Right cardiac atrium (tissue), 5 donors: ENCODE data around the gene SPANXD. TPM values are rescaled to one million over a fixed set of nuclear protein-coding genes. Genes with fewer than 3 reads are reported as not detected.
"Not testable (repeated sequence)": the region's sequence is repeated elsewhere in the genome, so short reads cannot be mapped to it uniquely, and the experiment has no call there.

ENCODE experiments used
- ATAC-seq, 2 donors: fragments of 200-7000 bp; cut with Tn5 transposase; one replicate each; pipeline versions ENCODE4 v1.8.0 to v1.9.1; 2020; ENCODE audit warnings: moderate library complexity in 2 of 2, mild to moderate bottlenecking in 1 of 2
- DNase-seq, 3 donors: peaks; one replicate each; pipeline ENCODE4 v3.0.0-alpha.2; 2020
- H3K27ac ChIP-seq: one replicate; pipeline ENCODE4 v1.5.1; 2013; ENCODE audit warnings: mild to moderate bottlenecking, low read length, control low read depth, moderate library complexity
- H3K27me3 ChIP-seq: one replicate; pipeline ENCODE4 v1.6.1; 2013; ENCODE audit not compliant: control insufficient read depth, insufficient read depth
- H3K4me1 ChIP-seq: one replicate; pipeline ENCODE4 v1.6.1; 2013; ENCODE audit warnings: low read length; ENCODE audit not compliant: control insufficient read depth, insufficient read depth
- H3K4me3 ChIP-seq: one replicate; pipeline ENCODE4 v1.5.1; 2013; ENCODE audit warnings: low read length, control low read depth
- H3K9me3 ChIP-seq: one replicate; pipeline ENCODE4 v1.6.1; 2013; ENCODE audit warnings: low read length; ENCODE audit not compliant: control insufficient read depth
- WGBS: extraction: QIAGEN DNeasy Blood & Tissue Kit; methylation state at CpG from one replicate; pipeline ENCODE4 v1.1.7; 2013; 5-methylcytosine and 5-hydroxymethylcytosine counted together
- intact Hi-C, 4 donors: fragments of 100-400 bp; cut with DNase I; formaldehyde crosslinking; loops; one replicate each; pipeline versions ENCODE4 v1.11.0 to v1.14.0; 2022 to 2023
- long read RNA-seq, 4 donors: library from polyadenylated mRNA; unstranded; transcript quantifications; one replicate each; pipeline ENCODE4 v2.0.0, GENCODE V29; 2020 to 2021
- polyA plus RNA-seq: library from polyadenylated mRNA; stranded (reverse); fragments of 200-250 nt; gene quantifications from one replicate; pipeline ENCODE4 v1.2.3, GENCODE V29; 2013
- total RNA-seq, 4 donors: library from RNA; stranded (reverse); fragmentation: NEBNext Ultra II Directional; extraction: Animal tissue kit (Norgen Biotek cat#: 25700); gene quantifications; one replicate each; pipeline ENCODE4 v1.2.1, GENCODE V29; 2021
- donor health status: healthy with polysubstance abuse.
- donor health status: DM: no; HTN: yes; CAD: no.
- donor health status: DM: no; HTN: no; CAD: no.
- donor health status: DM: no; HTN: yes; CAD: no; lungs with severe emphysema.
- donor health status: DM: yes; HTN: yes; CAD: no.

Gene SPANXD
- not detected for total RNA-seq
- polyA plus RNA-seq: not detected
- long read RNA-seq, donor 1: 0 reads
- long read RNA-seq, donor 2: 0 reads
- long read RNA-seq, donor 3: 0 reads
- long read RNA-seq, donor 4: 0 reads

- H3K27me3 ChIP-seq, H3K27ac ChIP-seq, H3K9me3 ChIP-seq, H3K4me3 ChIP-seq, intact Hi-C loops, H3K4me1 ChIP-seq, DNase-seq, ATAC-seq: not testable (repeated sequence)
- no CpG with 5 or more reads among the region's 8 CpGs for WGBS
Observed at GRCh38 chrX:141698639-141699038, at the start of gene SPANXD. SPANXD (minus strand) TSS chrX:141698739; CDS start chrX:141698405, 334 bp downstream.

GRCh38 chrX:141742666-141743065, 44.1 kb upstream of the SPANXD start:
- ATAC-seq: no peak

GRCh38 chrX:141736656-141737055, 38.1 kb upstream of the SPANXD start:
- Histone ChIP-seq H3K4me1 (no peaks in the 10 kb centered on the region), H3K9me3 (no peaks in the 10 kb centered on the region), H3K27me3 (no peaks in the 10 kb centered on the region), H3K27ac (no peak overlapping the region), H3K4me3 (no peak overlapping the region)
- intact Hi-C loops: no loop called here
- DNase-seq: no peak
- 63% methylated on average over 3 of the region's 3 CpGs for WGBS
- ATAC-seq: no peak

More at GRCh38 chrX:141742666-141743065, 44.1 kb upstream of the SPANXD start:
- 78% methylated on average over 3 of the region's 3 CpGs for WGBS
- H3K9me3 ChIP-seq: no peaks in the 10 kb centered on the region
- H3K4me3 ChIP-seq: no peak overlapping the region
- H3K27me3 ChIP-seq: no peaks in the 10 kb centered on the region
- H3K27ac ChIP-seq: no peak overlapping the region
- H3K4me1 ChIP-seq: no peaks in the 10 kb centered on the region
- DNase-seq: no peak
- intact Hi-C loops: no loop called here

- Histone ChIP-seq H3K4me3 (no peak overlapping the region), H3K9me3 (no peaks in the 10 kb centered on the region), H3K27ac (no peak overlapping the region), H3K4me1 (no peaks in the 10 kb centered on the region), H3K27me3 (no peaks in the 10 kb centered on the region)
- WGBS: 30% methylated on average over 2 of the region's 2 CpGs
- DNase-seq: no peak
- ATAC-seq: no peak
- intact Hi-C loops: no loop called here
Observed at GRCh38 chrX:141733371-141733770, 34.8 kb upstream of the SPANXD start.

- no peak for DNase-seq
- intact Hi-C loops: no loop called here
Observed at GRCh38 chrX:141732031-141732430, 33.5 kb upstream of the SPANXD start.

GRCh38 chrX:141724186-141724585, 25.6 kb upstream of the SPANXD start:
- no peaks in the 10 kb centered on the region for H3K27me3 ChIP-seq
- H3K4me3 ChIP-seq: no peak overlapping the region
- intact Hi-C loops: no loop called here
- 53% methylated on average over 3 of the region's 3 CpGs for WGBS
- no peak for ATAC-seq
- no peaks in the 10 kb centered on the region for H3K4me1 ChIP-seq
- H3K27ac ChIP-seq: no peak overlapping the region
- no peaks in the 10 kb centered on the region for H3K9me3 ChIP-seq
- DNase-seq: no peak

More at GRCh38 chrX:141732031-141732430, 33.5 kb upstream of the SPANXD start:
- Histone ChIP-seq H3K27ac (no peak overlapping the region), H3K27me3 (no peaks in the 10 kb centered on the region), H3K4me3 (no peak overlapping the region), H3K4me1 (no peaks in the 10 kb centered on the region), H3K9me3 (no peaks in the 10 kb centered on the region)
- 88% methylated on average over 2 of the region's 2 CpGs for WGBS
- no peak for ATAC-seq

- ATAC-seq (no peak), DNase-seq (no peak)
- Histone ChIP-seq H3K27me3 (no peaks in the 10 kb centered on the region), H3K4me1 (no peaks in the 10 kb centered on the region), H3K9me3 (no peaks in the 10 kb centered on the region), H3K27ac (no peak overlapping the region), H3K4me3 (no peak overlapping the region)
- intact Hi-C loops: no loop called here
- WGBS: 69% methylated on average over 3 of the region's 3 CpGs
Observed at GRCh38 chrX:141714680-141715079, 16.1 kb upstream of the SPANXD start.

- no peak for DNase-seq
- ATAC-seq: no peak
- intact Hi-C loops: no loop called here
- Histone ChIP-seq H3K27ac (no peak overlapping the region), H3K27me3 (no peaks in the 10 kb centered on the region), H3K4me1 (no peaks in the 10 kb centered on the region), H3K4me3 (no peak overlapping the region), H3K9me3 (no peaks in the 10 kb centered on the region)
- WGBS: 54% methylated on average over 4 of the region's 4 CpGs
Observed at GRCh38 chrX:141701072-141701471, 2.5 kb upstream of the SPANXD start.

GRCh38 chrX:141673946-141674345, 24.6 kb downstream of the SPANXD start:
- WGBS: 77% methylated on average over 2 of the region's 2 CpGs
- no peaks in the 10 kb centered on the region for H3K27me3 ChIP-seq
- no peak overlapping the region for H3K27ac ChIP-seq
- no peaks in the 10 kb centered on the region for H3K9me3 ChIP-seq
- ATAC-seq: no peak
- intact Hi-C loops: no loop called here
- no peak overlapping the region for H3K4me3 ChIP-seq
- H3K4me1 ChIP-seq: no peaks in the 10 kb centered on the region
- DNase-seq: no peak

GRCh38 chrX:141669689-141670088, 28.9 kb downstream of the SPANXD start:
- Histone ChIP-seq H3K4me1 (no peaks in the 10 kb centered on the region), H3K27me3 (no peaks in the 10 kb centered on the region), H3K4me3 (no peak overlapping the region), H3K27ac (no peak overlapping the region), H3K9me3 (no peaks in the 10 kb centered on the region)
- no peak for DNase-seq
- intact Hi-C loops: no loop called here
- ATAC-seq: no peak
- 47% methylated on average over 1 of the region's 1 CpG for WGBS

- DNase-seq (no peak), ATAC-seq (no peak)
- Histone ChIP-seq H3K9me3 (no peaks in the 10 kb centered on the region), H3K4me1 (no peaks in the 10 kb centered on the region), H3K4me3 (no peak overlapping the region), H3K27ac (no peak overlapping the region), H3K27me3 (no peaks in the 10 kb centered on the region)
- intact Hi-C loops: no loop called here
- 66% methylated on average over 4 of the region's 4 CpGs for WGBS
Observed at GRCh38 chrX:141668371-141668770, 30.2 kb downstream of the SPANXD start.

GRCh38 chrX:141662781-141663180, 35.8 kb downstream of the SPANXD start:
- no peaks in the 10 kb centered on the region for H3K27me3 ChIP-seq
- ATAC-seq (no peak), DNase-seq (no peak)
- no peaks in the 10 kb centered on the region for H3K4me1 ChIP-seq
- H3K9me3 ChIP-seq: no peaks in the 10 kb centered on the region
- no peak overlapping the region for H3K27ac ChIP-seq
- no peak overlapping the region for H3K4me3 ChIP-seq
- WGBS: 19% methylated on average over 6 of the region's 6 CpGs
- intact Hi-C loops: no loop called here
